Ecto neural progenitor cell (in vitro differentiated cells): Measurements from ENCODE around the gene ARHGAP12.
"Not testable (repeated sequence)": the region's sequence is repeated elsewhere in the genome, so short reads cannot be mapped to it uniquely, and the experiment has no call there.

Source experiments
- DNase-seq: peaks from one replicate; pipeline ENCODE4 v3.0.0-alpha.2; 2018; ENCODE audit warnings: low spot score

ARHGAP12 gene, protein sequence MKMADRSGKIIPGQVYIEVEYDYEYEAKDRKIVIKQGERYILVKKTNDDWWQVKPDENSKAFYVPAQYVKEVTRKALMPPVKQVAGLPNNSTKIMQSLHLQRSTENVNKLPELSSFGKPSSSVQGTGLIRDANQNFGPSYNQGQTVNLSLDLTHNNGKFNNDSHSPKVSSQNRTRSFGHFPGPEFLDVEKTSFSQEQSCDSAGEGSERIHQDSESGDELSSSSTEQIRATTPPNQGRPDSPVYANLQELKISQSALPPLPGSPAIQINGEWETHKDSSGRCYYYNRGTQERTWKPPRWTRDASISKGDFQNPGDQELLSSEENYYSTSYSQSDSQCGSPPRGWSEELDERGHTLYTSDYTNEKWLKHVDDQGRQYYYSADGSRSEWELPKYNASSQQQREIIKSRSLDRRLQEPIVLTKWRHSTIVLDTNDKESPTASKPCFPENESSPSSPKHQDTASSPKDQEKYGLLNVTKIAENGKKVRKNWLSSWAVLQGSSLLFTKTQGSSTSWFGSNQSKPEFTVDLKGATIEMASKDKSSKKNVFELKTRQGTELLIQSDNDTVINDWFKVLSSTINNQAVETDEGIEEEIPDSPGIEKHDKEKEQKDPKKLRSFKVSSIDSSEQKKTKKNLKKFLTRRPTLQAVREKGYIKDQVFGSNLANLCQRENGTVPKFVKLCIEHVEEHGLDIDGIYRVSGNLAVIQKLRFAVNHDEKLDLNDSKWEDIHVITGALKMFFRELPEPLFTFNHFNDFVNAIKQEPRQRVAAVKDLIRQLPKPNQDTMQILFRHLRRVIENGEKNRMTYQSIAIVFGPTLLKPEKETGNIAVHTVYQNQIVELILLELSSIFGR

DNA sequence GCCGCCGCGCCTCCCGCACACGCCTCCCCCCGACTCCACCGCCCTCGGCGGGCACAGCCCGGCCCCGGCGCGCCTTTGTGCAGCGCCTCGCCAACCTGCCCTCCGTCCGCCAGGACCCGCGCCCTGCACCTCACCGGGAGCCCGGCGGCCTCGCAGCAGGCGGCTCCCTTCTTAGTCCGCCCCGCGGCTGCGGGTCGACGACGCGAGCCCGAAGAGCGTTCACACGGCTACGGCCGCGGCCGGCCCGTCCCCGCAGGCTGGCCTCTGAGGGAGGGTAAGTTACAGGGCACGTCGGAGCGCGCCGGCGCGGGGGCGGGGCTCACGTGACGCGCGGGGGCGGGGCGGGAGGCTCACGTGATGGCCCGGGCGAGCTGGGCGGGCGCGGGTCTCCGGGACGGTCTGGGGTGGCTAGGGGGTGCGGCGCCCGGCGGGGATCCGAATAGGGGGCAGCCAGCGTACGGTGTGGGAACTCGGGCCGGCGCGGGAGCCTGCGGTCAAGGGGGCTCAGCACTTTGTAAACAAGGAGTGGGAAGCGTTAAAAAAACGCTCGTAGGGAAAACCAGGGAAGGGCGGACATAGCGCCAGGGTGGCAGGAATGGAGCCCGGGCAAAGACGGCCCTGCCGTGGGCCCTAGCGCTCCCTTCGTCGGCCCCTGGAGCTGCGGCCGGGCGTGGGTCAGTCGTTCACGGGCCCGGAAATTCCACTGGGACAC is at the start of gene ARHGAP12:
ARHGAP12 (minus strand) TSS at position 283 of the 712 bp plus-strand sequence. CDS start 19,976 bp downstream, outside the sequence.
- peak; percentile 97 for DNase-seq

- no peak for DNase-seq
These were observed 49.5 kb upstream of the ARHGAP12 start for GRCh38 chr10:31978156-31978483.

- no peak for DNase-seq
These were observed 49.0 kb upstream of the ARHGAP12 start for GRCh38 chr10:31977440-31978155.

- no peak for DNase-seq
These were observed 46.6 kb upstream of the ARHGAP12 start for GRCh38 chr10:31975157-31975765.

GRCh38 chr10:31974434-31975124 is 45.9 kb upstream of the ARHGAP12 start:
- DNase-seq: no peak

DNA sequence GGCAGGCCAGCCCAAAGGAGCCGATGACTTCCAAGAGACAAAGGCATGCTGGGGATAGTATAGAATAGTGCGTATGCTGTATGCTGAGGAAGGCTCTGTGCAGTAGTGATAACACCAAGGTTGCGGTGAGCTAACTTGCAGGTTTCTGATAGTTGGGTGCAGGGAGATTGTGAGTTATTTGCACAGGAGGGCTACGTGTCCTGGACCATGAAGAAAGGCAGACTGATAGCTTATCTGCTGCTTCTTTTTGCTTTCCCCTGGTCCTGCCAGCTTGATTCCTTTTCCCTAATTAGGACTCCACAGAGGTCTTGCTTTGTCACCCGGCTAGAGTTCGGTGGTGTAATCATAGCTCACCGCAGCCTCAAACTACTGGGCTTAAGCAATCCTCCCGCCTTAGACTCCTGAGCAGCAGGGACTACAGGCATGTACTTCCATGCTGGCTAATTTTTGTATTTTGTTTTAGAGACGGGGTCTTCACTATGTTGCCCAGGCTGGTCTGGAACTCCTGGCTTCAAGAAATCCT is 43.9 kb upstream of the ARHGAP12 start:
- no peak for DNase-seq

DNA sequence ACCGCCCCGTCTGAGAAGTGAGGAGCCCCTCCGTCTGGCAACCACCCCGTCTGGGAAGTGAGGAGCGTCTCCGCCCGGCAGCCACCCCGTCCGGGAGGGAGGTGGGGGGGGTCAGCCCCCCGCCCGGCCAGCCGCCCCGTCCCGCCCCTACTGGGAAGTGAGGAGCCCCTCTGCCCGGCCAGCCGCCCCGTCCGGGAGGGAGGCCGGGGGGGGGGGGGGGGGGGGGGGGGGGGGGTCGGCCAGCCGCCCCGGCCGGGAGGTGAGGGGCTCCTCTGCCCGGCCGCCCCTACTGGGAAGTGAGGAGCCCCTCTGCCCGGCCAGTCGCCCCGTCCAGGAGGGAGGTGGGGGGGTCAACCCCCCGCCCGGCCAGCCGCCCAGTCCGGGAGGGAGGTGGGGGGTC is 41.2 kb upstream of the ARHGAP12 start:
- DNase-seq: not testable (repeated sequence)

- DNase-seq: no peak
These were observed 35.0 kb upstream of the ARHGAP12 start for GRCh38 chr10:31963589-31963980.

- no peak for DNase-seq
These were observed 34.4 kb upstream of the ARHGAP12 start for GRCh38 chr10:31962826-31963588.

- DNase-seq: no peak
These were observed 32.8 kb upstream of the ARHGAP12 start for GRCh38 chr10:31961277-31962074.

DNA sequence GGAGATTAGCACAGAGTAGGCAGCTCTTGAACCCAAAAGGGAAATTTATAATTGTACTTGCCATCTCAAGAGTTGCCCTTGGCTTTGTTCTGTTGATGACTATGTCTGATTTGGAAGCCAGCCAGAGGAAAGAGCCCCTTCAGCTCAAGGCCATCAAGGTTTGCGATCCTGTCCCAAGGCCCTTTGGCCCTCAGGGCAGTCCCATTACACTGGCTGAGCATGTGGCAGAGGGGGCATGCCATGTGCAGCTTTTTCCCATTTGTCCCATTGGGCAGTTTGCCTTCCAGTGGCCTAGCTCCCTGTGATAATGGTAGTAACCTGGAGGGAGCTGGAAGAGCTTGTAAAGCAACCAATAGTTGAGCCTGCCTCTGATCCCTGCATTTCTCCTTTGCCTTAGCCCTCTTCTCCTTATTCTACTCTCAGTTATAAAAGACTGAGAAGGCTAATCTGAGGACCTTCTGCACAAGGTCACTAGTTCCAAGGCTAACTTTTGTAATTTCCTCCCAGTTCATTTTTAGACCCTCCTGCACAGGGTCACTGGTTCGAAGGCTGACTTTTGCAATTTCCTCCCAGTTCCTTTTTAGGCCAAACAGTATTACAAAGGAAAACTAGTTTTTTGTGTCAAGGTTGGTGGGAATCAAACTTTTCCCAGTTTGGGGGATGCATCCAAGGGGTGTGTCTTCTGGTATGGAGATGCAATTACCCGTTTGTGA is 31.0 kb upstream of the ARHGAP12 start:
- DNase-seq: no peak

GRCh38 chr10:31958856-31959255 is 30.2 kb upstream of the ARHGAP12 start:
- DNase-seq: no peak

DNA sequence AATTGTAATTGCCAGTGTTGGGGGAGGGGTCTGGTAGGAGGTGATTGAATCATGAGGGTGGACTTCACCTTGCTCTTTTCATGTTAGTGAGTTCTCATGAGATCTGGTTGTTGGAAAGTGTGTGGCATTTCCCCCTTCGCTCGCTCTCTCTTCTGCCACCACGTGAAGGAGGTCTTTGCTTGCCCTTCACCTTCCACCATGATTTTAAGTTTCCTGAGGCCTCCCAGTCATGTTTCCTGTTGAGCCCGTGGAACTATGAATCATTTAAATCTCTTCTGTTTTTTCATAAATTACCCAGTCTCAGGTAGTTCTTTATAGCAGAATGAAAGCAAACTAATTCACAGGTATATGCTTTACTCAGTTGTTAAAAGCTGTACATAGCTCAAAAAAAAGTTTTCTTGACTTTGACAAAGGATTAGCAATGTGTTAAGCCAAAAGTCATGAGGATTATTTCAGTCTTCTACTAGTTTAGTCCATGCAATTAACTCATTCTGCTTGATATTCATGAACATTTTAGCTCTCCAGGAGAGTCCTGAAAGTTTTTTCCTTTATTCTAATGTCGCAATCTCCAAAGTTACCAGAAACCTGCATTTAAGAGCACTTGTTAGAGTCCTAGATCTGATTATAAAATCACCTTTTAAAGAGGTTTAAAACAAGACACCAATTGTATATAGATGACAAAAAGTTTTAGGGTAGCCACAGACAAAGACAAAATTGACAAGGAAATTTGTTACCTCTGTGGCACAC is 27.7 kb upstream of the ARHGAP12 start:
- DNase-seq: no peak

DNA sequence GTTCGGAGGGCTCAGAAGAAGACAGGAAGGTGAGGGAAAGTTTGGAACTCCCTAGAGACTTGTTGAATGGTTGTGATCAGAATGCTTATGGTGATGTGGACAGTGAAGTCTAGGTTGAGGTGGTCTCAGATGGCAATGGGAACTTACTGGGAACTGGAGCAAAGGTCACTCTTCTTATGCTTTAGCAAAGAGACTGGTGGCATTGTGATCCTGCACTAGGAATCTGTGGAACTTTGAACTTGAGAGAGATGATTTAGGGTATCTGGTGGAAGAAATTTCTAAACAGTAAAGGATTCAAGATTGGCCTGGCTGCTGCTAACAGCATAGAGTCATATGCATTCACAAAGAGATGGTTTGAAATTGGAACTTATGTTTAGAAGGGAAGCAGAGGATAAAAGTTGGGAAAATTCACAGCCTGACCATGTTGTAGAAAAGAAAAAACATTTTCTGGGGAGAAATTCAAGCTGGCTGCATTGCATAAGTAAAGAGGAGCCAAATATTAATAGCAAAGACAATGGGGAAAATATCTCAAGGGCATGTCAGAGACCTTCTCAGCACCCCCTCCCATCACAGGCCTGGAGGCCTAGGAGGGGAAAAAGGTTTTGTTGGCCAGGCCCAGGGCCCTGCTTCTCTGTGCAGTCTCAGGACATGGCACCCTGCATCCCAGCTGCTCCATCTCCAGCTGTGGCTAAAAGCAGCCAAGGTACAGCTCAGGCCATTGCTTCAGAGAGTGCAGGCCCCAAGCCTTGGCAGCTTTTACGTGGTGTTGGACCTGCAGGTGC is 26.0 kb upstream of the ARHGAP12 start:
- no peak for DNase-seq

DNA sequence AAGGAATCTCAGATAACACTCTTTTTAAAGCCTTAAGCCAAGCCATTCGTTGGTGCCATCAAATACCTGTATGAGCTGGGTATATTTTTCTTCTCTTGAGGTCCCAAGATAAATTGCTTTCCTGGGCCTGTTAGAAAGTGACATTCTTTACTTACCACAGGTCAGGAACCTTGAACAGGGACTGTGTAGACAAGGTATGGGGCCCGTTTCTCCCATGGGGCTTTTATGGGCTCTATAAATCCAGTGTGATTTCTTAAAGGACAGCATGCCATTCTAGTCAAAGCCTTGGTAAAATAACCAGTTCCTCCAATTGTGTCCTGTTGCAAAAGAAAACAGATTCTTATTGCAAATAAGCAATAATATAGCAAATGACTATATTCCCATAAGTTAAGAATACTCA is 24.8 kb upstream of the ARHGAP12 start:
- no peak for DNase-seq

DNA sequence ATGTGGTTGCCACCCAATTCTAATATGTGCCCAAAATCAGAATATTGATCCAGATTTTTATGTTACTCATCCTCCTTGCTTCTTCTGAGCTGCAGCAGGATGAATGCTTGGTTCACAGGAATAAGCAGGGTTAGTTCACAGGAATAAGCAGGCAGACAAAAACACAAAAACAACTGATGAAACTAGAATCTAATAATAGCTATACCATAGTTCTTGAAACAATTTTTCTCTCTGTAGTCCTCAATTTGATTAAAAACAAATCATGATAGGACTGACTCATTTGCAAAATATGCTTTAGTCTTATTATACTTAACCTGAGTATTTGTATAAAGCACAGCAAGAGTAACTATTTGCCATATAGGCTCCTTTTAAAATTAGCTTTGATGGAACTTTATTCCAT is 24.4 kb upstream of the ARHGAP12 start:
- no peak for DNase-seq

GRCh38 chr10:31952066-31952465 is 23.4 kb upstream of the ARHGAP12 start:
- DNase-seq: no peak
